DMS153 treated with DMSO at 0.1 percent for 48 hours (cell line): ENCODE data around the gene NAT8L.

Experiments used
- DNase-seq: peaks from one replicate; lab custom pipeline; 2025; ENCODE audit not compliant: unreplicated experiment; lab: John Stamatoyannopoulos, UW

Gene NAT8L

GRCh38 chr4:2045518-2045951, 13.6 kb upstream of the NAT8L start:
- DNase-seq: no peak

GRCh38 chr4:2046031-2046961, 12.8 kb upstream of the NAT8L start:
- DNase-seq: no peak

DNA sequence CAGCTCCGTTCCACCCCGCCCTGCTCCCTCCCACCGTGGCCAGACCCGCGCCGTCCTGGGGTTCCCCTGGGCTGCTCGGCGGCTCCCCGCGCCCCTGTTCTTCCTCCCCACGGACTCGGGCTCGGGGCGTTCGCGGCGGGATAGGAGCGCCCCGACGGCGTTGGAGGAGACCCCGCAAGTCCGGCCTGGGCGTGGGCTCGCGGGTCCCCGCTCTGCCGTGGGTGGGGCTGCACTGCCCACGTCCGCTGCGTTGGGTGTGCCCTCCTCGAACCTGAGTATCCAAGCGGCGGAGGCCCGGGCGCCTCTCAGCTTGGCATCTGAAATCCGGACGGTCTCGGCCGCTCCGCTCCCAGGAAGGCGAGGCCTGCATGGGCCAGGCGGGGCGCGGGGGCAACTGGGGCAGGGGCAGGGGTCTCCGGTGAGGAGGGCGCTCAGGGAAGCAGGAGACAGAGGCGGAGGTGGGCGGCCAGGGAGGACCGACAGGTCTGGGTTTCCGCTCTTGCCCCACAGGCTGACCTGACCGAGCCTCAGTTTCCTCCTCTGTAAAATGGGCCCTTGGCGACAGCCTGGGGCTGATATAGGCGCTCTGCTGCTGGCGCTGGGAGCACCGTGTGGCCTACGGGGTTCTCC, 12.0 kb upstream of the NAT8L start:
- no peak for DNase-seq

- no peak for DNase-seq
These were observed 11.1 kb upstream of the NAT8L start for GRCh38 chr4:2047781-2048581.

DNA sequence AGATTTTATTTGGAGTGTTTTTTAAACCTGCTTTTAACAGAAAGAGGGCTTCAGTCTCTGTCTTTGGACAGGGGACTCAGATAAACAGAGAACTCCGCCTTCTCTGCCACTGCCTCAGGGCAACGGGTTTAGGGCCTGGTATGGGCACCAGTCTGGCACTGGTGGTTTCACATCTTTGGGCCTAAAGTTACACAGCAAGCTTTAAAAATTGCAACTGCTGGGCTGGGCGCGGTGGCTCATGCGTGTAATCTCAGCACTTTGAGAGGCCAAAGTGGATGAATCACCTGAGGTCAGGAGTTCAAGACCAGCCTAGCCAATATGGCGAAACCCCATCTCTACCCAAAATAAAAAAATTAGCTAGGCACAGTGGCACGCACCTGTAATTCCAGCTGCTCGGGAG, 10.3 kb upstream of the NAT8L start:
- no peak for DNase-seq

DNA sequence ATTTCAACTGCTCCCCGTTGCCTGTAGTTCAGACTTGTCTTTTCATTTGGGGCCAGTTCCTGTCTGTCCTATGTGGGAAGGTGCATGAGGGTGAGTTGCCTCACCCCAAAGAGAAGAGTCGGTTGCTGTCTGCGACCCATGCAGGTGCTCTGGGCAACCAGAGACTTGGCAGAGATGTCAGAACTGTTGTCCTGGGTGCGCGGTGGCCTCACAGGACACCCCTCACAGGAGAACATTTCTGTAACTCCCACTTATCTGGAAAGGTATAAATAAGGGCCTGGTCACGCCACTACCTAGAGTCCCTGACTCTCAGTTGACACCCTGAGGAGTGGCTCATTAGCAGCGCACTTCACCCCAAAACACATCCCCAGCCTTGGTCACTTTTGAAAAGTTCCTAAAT, 9.7 kb upstream of the NAT8L start:
- DNase-seq: no peak

GRCh38 chr4:2049811-2050210, 9.3 kb upstream of the NAT8L start:
- no peak for DNase-seq

DNA sequence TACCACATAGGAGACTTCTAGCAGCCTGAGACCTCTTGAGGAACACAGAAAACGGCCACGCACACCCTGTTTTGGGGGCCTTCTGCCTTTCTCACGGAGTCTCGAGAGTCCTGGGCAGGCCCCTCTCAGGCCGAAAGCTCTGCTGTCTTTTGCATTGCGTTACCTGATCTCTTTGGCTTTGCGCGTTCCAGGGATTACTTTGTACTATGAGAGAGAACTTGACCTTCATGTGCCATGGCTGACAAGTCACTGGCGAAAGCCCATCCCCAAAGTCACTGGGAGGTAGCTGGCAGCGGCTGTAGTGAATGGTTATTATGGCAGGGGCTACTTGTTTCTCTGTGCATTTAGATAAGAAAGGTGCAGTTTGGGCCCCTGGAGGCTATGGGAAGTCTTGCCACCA, 8.0 kb upstream of the NAT8L start:
- no peak for DNase-seq

DNA sequence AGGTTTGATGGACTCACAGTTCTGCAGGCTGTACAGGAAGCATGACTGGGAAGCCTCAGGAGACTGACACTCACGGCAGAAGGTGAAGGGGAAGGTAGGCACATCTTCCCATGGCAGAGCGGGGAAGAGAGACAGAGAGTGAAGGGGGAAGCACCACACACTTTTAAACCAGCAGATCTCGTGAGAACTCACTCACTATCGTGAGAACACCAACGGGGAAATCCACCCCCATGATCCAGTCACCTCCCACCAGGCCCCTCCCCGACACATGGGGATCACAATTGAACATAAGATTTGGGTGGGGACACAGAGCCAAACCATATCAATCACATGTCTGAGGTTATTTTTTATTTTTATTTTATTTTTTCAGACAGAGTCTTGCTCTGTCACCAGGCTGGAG, 4.9 kb upstream of the NAT8L start:
- DNase-seq: no peak

GRCh38 chr4:2057382-2058065, 1.6 kb upstream of the NAT8L start:
- DNase-seq: no peak

DNA sequence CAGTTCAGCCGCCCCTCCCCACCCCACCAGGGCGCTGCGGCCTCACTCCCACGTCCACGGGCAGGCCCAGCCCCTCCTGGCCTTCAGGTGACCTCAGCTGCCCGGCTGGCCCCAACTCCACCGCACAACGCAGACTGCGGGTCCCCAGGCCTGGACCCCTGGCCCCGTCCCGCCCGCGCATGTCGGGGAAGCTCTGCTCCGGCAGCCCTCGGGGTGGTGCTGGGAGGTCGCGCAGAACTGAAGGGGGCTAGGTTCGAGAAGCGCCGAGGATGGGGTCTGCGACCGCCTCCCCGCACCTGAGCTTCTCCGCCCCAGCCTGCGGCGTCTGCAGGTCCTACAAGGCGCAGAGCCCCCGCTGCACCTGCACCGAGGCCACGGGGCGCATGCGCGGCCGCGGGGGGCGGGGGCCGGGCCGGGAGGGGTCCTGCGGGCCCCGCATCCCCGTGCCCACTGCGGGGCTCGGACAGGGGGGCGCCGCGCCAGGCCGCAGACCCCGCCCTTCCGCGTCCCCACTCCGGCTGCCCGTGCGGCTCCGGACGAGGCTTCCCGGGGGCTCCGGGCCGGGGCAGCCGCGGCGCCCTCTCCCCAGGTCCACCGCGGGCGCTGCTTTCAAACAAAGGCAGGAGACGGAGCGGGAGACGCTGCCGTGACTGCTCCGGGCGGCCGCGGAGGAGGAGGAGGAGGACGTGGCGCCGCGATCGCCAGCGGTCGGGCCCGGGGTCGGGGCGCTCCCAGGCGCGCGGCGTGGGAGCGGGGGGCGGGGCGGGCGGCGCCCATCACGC, 672 bp upstream of the NAT8L start:
- no peak for DNase-seq

DNA sequence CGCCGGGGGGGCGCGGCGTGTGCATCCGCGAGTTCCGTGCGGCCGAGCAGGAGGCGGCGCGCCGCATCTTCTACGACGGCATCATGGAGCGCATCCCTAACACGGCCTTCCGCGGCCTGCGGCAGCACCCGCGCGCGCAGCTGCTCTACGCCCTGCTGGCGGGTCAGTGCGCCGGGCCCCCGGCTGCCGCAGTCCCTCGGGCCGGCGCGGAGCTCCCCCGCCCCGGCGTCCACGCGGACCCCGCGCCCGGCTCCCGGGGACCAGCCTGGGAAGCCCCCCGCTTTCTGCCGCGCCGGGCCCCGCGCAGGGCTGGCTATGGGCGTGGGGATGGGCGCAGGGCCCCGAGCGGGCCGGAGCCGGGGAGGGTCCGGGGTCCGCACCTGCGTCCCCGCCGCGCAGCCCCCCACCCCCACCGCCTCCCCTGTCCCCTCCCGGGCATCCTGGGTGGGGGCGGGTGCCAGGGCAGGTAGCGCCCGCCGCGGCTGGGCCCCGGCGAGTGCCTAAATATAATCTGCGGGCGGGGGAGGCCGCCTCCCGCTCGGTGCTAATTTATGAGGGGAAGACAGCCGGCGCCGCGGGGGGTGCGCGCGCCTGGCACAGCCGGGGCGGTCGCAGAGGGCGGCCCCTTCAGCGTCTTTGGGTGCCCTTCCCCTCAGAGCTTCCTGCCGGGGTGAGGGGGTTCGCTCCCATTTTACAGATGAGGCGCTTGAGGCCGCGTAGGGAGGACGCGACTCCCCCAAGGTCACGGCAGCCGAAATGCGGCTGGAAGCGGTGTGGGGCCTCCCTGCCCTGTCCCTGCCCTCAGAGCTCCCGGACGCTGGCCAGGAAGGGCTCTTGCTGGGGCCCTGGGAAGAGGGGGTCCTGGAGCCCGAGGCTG, 837 bp downstream of the NAT8L start:
- DNase-seq: no peak

DNA sequence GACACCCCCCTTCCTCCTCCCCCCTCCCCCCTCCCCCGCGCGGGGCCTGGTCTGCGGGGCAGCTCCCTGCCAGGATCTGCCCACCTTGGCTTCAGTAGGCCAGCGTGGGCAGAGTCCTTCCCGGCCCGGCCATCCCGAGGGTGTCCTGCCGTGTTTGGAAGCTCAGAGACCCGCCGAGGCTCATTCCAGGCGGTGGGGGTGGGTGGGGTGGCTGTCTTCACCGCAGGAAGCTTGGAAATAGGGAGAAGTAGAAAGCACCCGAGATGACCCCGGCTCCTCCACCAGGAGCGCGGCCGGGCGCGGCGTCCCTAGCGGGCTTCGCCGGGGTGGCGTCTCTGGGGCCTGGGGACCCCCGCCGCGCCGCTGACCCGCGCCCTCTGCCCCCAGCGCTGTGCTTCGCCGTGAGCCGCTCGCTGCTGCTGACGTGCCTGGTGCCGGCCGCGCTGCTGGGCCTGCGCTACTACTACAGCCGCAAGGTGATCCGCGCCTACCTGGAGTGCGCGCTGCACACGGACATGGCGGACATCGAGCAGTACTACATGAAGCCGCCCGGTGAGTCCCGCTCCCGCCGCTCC, 1.6 kb downstream of the NAT8L start:
- no peak for DNase-seq

DNA sequence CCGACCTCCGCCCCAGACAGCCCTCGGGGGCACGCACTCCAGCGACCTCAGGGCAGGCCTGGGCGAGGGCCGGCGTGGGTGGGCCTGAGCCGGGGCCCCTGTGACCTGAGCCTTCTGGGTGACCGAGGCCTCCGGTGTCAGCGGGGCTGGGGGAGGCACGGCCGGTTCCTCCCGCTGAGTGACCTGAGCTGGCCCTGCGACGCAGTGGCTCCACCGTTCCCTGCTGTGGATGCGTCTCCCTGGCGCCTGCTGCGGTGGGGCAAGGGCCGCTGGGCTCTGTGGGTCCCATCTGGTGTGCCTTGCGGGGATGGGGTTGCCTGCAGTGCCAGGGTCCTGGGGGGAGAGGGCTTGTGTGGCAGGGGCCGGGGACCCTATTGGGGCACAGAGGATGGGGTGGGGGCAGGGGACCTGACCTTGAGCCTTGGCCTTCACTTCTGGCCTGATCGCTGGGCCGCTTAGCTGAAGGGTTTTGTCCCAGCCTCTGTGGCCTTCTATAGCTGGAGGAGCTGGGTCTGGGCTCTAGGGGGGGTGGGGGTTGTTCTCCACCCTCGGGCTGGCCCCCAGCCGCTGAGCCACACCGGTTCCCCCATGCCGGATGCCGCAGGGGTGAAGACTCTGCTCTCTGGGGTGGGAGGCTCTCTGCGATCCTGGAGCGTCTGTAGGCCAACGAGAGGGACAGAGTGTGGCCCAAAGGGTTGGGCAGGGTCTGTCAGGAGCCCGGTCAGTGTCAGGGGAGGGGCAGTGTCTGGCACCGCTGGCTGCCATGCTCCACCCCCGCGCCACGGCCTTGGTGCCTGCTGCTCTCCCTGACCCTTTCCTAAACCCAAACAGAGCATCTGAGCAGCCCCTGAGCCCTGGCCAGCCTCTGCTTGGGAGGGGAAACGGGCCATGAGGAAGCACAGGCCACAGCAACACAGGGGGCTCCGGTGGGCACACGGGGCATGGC, 2.3 kb downstream of the NAT8L start:
- DNase-seq: no peak

DNA sequence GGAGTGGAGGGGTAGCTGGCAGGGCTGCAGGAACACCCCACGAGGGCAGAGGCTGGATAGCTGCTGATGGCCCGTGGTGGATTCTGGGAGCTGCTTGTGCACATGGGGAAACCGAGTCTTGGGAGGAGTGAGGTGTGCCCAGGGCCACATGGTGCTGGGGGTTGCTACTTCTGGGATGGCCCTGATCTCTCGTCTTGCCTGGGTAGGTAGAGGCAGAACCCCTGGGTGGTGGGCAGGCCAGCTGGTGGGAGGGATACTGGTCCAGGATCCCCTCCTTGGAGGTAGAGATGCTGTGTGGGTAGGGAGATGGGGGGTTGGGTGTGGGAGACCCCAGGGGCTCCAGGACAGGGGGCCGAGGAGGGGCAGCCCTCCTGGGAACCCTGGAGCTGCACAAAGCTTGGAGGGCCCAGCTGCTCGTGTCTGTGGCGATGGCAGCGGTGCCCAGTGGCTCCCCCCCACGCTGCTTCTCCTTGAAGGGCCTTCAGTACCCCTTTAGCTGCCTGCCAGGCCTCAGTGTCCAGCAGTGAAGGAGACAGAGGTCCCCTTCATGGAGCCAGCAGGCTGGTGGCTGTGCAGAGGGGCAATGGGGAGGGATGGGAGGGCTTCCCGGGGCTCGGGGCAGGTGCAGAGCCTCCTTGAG, 3.2 kb downstream of the NAT8L start:
- DNase-seq: no peak

DNA sequence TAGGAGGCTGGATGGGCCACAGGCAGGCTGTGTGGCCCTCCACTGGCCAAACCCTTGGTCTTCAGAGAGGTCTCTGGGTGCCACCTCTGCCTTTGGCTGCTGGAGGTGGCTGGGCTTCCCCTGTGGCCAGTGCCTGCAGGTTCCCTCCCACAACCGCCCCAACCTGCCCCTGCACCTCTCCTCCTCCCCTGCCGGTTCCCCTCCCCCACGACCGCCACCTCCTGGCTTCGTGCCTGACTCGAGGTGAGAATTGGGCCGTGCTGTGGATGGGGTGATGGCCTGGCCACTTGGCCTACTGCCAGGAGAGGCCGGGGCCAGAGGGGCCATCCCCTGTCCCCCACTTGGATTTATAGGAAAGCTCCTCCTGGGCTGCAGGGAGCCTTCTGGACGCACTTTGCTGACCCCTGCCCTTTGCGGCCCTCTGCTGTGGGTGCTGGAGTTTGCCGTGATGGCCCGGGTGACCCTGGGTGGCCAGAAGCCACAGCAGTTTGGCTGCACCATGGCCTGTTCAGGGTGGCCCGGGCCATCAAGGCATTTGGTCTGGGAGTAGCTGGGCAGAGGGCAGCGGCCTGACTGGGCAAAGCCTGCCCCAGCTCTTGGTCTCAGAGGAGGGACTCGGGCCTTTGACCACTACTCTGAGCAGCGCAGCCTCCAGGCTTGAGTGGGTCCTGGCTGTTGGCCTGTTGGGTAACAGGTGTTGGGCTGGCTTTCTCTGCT, 3.8 kb downstream of the NAT8L start:
- no peak for DNase-seq
